MM.1S (cell line): ENCODE results near the gene NUP188.

Experiments used
- EZH2 ChIP-seq: fragments of 300-600 bp; sonication (generic); optimal IDR thresholded peaks from 2 replicates; pipeline ENCODE3; 2017; ENCODE audit warnings: low read depth, mild to moderate bottlenecking, antibody characterized with exemption, low read length, mixed read lengths
- TF ChIP-seq, protein P1 (sequence below): fragments of 300-600 bp; sonication (generic); IDR thresholded peaks from 2 replicates; pipeline ENCODE4 v1.5.1; 2016; ENCODE audit warnings: antibody characterized with exemption, low read length, mixed read lengths

DNA sequence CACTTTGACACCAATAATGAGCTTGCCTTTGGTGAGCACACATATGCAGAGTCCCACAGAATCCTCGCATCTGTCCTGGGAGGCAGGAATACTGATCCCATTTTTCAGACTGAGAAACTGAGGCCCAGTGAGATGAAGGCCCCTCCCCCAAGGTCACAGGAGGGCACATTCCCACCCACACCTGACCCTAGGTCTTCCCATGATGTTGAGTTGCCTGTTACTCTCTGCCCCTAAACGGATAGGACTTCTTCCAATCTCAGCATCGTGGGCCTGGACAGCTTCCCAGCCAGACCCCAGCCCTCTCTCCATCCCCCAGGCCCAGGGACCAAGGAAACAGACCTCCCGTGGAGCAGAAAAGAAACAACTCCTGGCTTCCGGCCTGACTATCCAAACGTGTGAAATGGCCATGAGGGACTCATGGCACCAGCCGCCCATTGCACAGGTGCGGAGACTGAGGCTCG, 79.8 kb downstream of the NUP188 start:
- no peak for TF ChIP-seq EZH2
- TF ChIP-seq, protein P1, sequence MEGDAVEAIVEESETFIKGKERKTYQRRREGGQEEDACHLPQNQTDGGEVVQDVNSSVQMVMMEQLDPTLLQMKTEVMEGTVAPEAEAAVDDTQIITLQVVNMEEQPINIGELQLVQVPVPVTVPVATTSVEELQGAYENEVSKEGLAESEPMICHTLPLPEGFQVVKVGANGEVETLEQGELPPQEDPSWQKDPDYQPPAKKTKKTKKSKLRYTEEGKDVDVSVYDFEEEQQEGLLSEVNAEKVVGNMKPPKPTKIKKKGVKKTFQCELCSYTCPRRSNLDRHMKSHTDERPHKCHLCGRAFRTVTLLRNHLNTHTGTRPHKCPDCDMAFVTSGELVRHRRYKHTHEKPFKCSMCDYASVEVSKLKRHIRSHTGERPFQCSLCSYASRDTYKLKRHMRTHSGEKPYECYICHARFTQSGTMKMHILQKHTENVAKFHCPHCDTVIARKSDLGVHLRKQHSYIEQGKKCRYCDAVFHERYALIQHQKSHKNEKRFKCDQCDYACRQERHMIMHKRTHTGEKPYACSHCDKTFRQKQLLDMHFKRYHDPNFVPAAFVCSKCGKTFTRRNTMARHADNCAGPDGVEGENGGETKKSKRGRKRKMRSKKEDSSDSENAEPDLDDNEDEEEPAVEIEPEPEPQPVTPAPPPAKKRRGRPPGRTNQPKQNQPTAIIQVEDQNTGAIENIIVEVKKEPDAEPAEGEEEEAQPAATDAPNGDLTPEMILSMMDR: no peak
